Measurements from ENCODE around the gene SCML2. TPM values are rescaled to one million over a fixed set of nuclear protein-coding genes. Genes with fewer than 3 reads are reported as not detected.

Gene SCML2
- total RNA-seq, 1 donor from 2014 or later = 7.6 TPM

DNA sequence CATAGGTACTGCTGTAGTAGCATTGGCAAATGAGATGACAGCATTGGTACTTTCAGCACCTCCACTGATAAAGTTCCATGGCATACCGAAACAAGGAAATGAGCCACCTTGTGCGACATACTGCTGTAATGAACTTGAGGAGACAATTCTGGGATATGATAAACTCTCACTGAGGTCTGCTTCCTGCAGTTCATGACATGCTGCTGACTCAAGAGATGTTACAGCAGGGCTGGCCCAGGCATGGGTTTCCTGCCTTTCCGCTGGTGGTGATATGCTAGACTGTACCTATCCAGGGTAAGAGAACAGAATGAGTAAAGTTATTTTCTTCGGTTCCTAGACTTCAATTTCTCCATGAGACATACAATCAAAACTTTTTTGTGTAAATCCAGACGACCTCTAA lies 150.9 kb downstream of the SCML2 start:
- TF ChIP-seq, protein P1, sequence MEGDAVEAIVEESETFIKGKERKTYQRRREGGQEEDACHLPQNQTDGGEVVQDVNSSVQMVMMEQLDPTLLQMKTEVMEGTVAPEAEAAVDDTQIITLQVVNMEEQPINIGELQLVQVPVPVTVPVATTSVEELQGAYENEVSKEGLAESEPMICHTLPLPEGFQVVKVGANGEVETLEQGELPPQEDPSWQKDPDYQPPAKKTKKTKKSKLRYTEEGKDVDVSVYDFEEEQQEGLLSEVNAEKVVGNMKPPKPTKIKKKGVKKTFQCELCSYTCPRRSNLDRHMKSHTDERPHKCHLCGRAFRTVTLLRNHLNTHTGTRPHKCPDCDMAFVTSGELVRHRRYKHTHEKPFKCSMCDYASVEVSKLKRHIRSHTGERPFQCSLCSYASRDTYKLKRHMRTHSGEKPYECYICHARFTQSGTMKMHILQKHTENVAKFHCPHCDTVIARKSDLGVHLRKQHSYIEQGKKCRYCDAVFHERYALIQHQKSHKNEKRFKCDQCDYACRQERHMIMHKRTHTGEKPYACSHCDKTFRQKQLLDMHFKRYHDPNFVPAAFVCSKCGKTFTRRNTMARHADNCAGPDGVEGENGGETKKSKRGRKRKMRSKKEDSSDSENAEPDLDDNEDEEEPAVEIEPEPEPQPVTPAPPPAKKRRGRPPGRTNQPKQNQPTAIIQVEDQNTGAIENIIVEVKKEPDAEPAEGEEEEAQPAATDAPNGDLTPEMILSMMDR (IDR thresholded peaks at IDR 0.05; ENCODE audit: unreplicated experiment) = no peak
- no peak overlapping the region for H3K27ac Mint-ChIP-seq
- no peaks in the 10 kb centered on the region for H3K36me3 Mint-ChIP-seq (ENCODE audit: insufficient read depth)
- no peak for DNase-seq (ENCODE audit: low spot score, unreplicated experiment)
- no peaks in the 10 kb centered on the region for H3K27me3 Mint-ChIP-seq
- H3K4me3 Mint-ChIP-seq (ENCODE audit: low read depth) = no peak overlapping the region
- no peaks in the 10 kb centered on the region for H3K4me1 Mint-ChIP-seq (ENCODE audit: low read depth)
- peaks cover 11% of the 10 kb centered on the region for H3K9me3 Mint-ChIP-seq (ENCODE audit: low read depth)

DNA sequence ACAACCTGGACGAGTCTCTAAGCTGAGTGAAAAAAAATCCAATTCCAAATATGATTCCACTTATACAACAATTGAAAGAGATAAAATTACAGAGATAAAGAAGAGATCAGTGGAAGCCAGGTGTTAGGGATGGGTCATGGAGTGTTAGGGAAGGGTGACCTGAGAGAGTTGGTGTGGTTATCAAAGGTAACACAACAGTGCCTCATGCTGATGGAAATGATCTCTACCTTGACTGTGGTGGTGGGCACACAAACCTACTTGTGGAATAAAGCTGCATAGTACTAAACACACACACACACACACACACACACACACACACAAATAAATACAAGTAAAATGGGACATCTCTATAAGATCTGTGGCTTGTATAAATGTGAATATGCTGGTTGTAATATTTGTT lies 159.8 kb downstream of the SCML2 start:
- Mint-ChIP-seq H3K27ac (no peak overlapping the region), H3K27me3 (no peaks in the 10 kb centered on the region), H3K36me3 (ENCODE audit: insufficient read depth) (no peaks in the 10 kb centered on the region), H3K4me3 (ENCODE audit: low read depth) (no peak overlapping the region), H3K4me1 (ENCODE audit: low read depth) (no peaks in the 10 kb centered on the region), H3K9me3 (ENCODE audit: low read depth) (peaks cover 27% of the 10 kb centered on the region)
- no peak for DNase-seq (ENCODE audit: low spot score, unreplicated experiment)
- TF ChIP-seq, protein P1 (IDR thresholded peaks at IDR 0.05; ENCODE audit: unreplicated experiment) = no peak

Other genes starting within 250 kb of the SCML2 start
- gene BEND2, start 133.8 kb downstream of the SCML2 start, total RNA-seq = not detected in 2 replicates
- 21.9 TPM in 2 replicates for gene CDKL5, start 70.9 kb upstream of the SCML2 start, total RNA-seq